ENCODE results near the gene STK10.

STK10 gene

GRCh38 chr5:172088801-172089200, 99.2 kb downstream of the STK10 start:
- no peak for DNase-seq (ENCODE audit: low spot score)

GRCh38 chr5:172086194-172086975, 101.6 kb downstream of the STK10 start:
- no peak for DNase-seq (ENCODE audit: low spot score)

GRCh38 chr5:172085738-172086137, 102.3 kb downstream of the STK10 start:
- DNase-seq (ENCODE audit: low spot score) = no peak

GRCh38 chr5:172082180-172082579, 105.8 kb downstream of the STK10 start:
- no peak for DNase-seq (ENCODE audit: low spot score)

GRCh38 chr5:172079876-172080275, 108.1 kb downstream of the STK10 start:
- DNase-seq (ENCODE audit: low spot score) = no peak

GRCh38 chr5:172078726-172079345, 109.2 kb downstream of the STK10 start:
- no peak for DNase-seq (ENCODE audit: low spot score)

GRCh38 chr5:172077664-172078425, 110.2 kb downstream of the STK10 start:
- no peak for DNase-seq (ENCODE audit: low spot score)

- DNase-seq (ENCODE audit: low spot score) = no peak
These were observed 111.2 kb downstream of the STK10 start for GRCh38 chr5:172076761-172077244.

GRCh38 chr5:172075656-172076055, 112.4 kb downstream of the STK10 start:
- no peak for DNase-seq (ENCODE audit: low spot score)

GRCh38 chr5:172074896-172075295, 113.1 kb downstream of the STK10 start:
- DNase-seq (ENCODE audit: low spot score) = no peak

GRCh38 chr5:172071309-172071875, 116.6 kb downstream of the STK10 start:
- DNase-seq (ENCODE audit: low spot score) = no peak

GRCh38 chr5:172065431-172066065, 122.5 kb downstream of the STK10 start:
- no peak for DNase-seq (ENCODE audit: low spot score)

GRCh38 chr5:172064766-172065165, 123.3 kb downstream of the STK10 start:
- DNase-seq (ENCODE audit: low spot score) = no peak

GRCh38 chr5:172064358-172064757, 123.7 kb downstream of the STK10 start:
- DNase-seq (ENCODE audit: low spot score) = no peak

GRCh38 chr5:172063463-172064235, 124.4 kb downstream of the STK10 start:
- no peak for DNase-seq (ENCODE audit: low spot score)

GRCh38 chr5:172059661-172060100, 128.3 kb downstream of the STK10 start:
- DNase-seq (ENCODE audit: low spot score) = peak; percentile 61

GRCh38 chr5:172058088-172058487, 129.9 kb downstream of the STK10 start:
- no peak for DNase-seq (ENCODE audit: low spot score)

GRCh38 chr5:172055996-172056395, 132.0 kb downstream of the STK10 start:
- no peak for DNase-seq (ENCODE audit: low spot score)

- DNase-seq (ENCODE audit: low spot score) = no peak
These were observed 132.6 kb downstream of the STK10 start for GRCh38 chr5:172055421-172055820.

- no peak for DNase-seq (ENCODE audit: low spot score)
These were observed 133.3 kb downstream of the STK10 start for GRCh38 chr5:172054611-172055153.
